Retina (tissue), 1 donor: Measurements from ENCODE around the gene CCM2L.
"Not testable (repeated sequence)": the region's sequence is repeated elsewhere in the genome, so short reads cannot be mapped to it uniquely, and the experiment has no call there.

Experiments
- DNase-seq: peaks from one replicate; pipeline ENCODE4 v3.0.0-alpha.2; 2016

Gene CCM2L

GRCh38 chr20:32031007-32031958 lies 21.0 kb downstream of the CCM2L start:
- DNase-seq, result peak; percentile 88

- DNase-seq, result no peak
Measured at GRCh38 chr20:32033316-32033715, 23.1 kb downstream of the CCM2L start.

- DNase-seq, result not testable (repeated sequence)
Measured at GRCh38 chr20:32033721-32034120, 23.5 kb downstream of the CCM2L start.

GRCh38 chr20:32034581-32035425 lies 24.6 kb downstream of the CCM2L start:
- no peak for DNase-seq

- no peak for DNase-seq
Measured at GRCh38 chr20:32035426-32035779, 25.2 kb downstream of the CCM2L start.

GRCh38 chr20:32036252-32036651 lies 26.0 kb downstream of the CCM2L start:
- DNase-seq, result no peak

GRCh38 chr20:32036716-32037485 lies 26.7 kb downstream of the CCM2L start:
- no peak for DNase-seq

- DNase-seq, result no peak
Measured at GRCh38 chr20:32037929-32038328, 27.7 kb downstream of the CCM2L start.

- no peak for DNase-seq
Measured at GRCh38 chr20:32040142-32040953, 30.1 kb downstream of the CCM2L start.

- no peak for DNase-seq
Measured at GRCh38 chr20:32045999-32046398, 35.8 kb downstream of the CCM2L start.

GRCh38 chr20:32050324-32050841 lies 40.1 kb downstream of the CCM2L start:
- DNase-seq, result no peak

GRCh38 chr20:32050851-32051556 lies 40.8 kb downstream of the CCM2L start:
- no peak for DNase-seq

GRCh38 chr20:32051720-32052089 lies 41.5 kb downstream of the CCM2L start:
- DNase-seq, result no peak

GRCh38 chr20:32052090-32052777 lies 42.0 kb downstream of the CCM2L start, which contains the start of gene HCK:
HCK (plus strand) TSS chr20:32052242.
- DNase-seq, result peak; percentile 51

GRCh38 chr20:32052778-32053362 lies 42.6 kb downstream of the CCM2L start:
- no peak for DNase-seq

GRCh38 chr20:32053648-32054047 lies 43.4 kb downstream of the CCM2L start:
- DNase-seq, result no peak

- no peak for DNase-seq
Measured at GRCh38 chr20:32056708-32057483, 46.7 kb downstream of the CCM2L start.

- DNase-seq, result no peak
Measured at GRCh38 chr20:32057656-32058184, 47.5 kb downstream of the CCM2L start.

- DNase-seq, result no peak
Measured at GRCh38 chr20:32059189-32059588, 49.0 kb downstream of the CCM2L start.
